ENCODE results near the gene NOX3. TPM values are rescaled to one million over a fixed set of nuclear protein-coding genes. Genes with fewer than 3 reads are reported as not detected.

NOX3 gene
- total and polyA plus RNA-seq, 2 donors (not counting 1 experiment from before 2014, with no cell fraction given) = not detected

DNA sequence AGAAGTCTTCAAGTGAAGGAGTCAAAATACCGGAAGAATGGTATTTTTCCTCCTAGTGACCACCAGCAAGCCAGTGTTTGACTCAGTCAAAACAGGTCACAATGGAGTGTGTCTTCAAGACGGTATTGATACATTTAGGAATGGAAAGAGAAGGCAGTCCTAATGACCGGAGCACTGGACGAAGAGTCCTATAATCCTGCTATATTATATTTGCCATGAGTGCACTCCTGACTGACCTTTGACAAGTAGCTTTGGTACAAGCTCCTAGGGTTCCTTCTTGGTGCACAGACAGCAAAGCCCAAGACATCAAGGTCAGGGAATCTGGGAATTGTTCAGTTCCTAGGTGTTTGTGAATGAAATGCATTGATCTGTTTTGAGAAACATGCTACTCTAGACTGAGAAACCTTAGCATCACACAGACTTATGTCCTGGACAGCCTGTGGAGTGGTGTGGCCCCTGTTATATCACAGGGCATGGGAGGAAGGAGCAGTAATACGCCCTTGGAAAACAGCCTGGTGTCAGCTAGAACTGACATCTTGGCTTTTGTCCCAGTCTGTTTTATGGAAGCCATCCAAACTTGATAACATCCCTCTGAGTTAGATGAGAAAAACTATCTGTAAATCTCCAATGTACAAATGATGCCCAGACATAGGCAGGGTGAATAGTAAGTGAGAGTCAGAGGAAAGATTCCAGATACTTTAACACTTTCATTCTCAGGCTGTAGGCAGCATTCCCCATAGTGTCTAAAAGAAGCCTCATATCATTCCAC, 18.5 kb downstream of the NOX3 start:
- Histone ChIP-seq H3K27me3 (replicated peaks in 1 of 4; ENCODE audit: control extremely low read depth in 1 of 4, control insufficient read depth in 3 of 4, insufficient read depth in 4 of 4, low read length in 3 of 4) (no peaks in the 10 kb centered on the region), H3K9ac (ENCODE audit: low read length) (no peak overlapping the region), H3K9me3 (ENCODE audit: control extremely low read depth in 1 of 3, control insufficient read depth in 2 of 3, insufficient read depth in 1 of 3, low read length in 2 of 3) (no peaks in the 10 kb centered on the region), H3K4me3 (ENCODE audit: control extremely low read depth in 1 of 5, extremely low read depth in 1 of 5, insufficient read depth in 1 of 5, low read depth in 2 of 5, low read length in 4 of 5) (no peak overlapping the region), H3K4me2 (replicated peaks; ENCODE audit: low read depth, low read length, poor library complexity, severe bottlenecking) (no peak overlapping the region), H3K36me3 (replicated peaks in 1 of 2; ENCODE audit: control extremely low read depth in 1 of 2, control insufficient read depth in 1 of 2, extremely low read depth in 1 of 2, insufficient read depth in 2 of 2, low read length in 1 of 2) (no peaks in the 10 kb centered on the region), H3K27ac (ENCODE audit: low read length in 2 of 2) (no peak overlapping the region), H3K4me1 (ENCODE audit: control insufficient read depth in 2 of 2, insufficient read depth in 2 of 2, low read length in 2 of 2) (peaks cover 14 to 16% of the 10 kb centered on the region in 2 donors), H3K79me2 (ENCODE audit: control insufficient read depth, insufficient read depth, low read length) (no peaks in the 10 kb centered on the region), H2AFZ (ENCODE audit: insufficient read depth, low read depth, low read length, poor library complexity, severe bottlenecking) (no peak overlapping the region), H4K20me1 (ENCODE audit: control insufficient read depth, insufficient read depth, low read length, poor library complexity, severe bottlenecking) (no peaks in the 10 kb centered on the region)
- H3K4me1 Mint-ChIP-seq = peaks cover 18% of the 10 kb centered on the region
- TF ChIP-seq, protein P1, sequence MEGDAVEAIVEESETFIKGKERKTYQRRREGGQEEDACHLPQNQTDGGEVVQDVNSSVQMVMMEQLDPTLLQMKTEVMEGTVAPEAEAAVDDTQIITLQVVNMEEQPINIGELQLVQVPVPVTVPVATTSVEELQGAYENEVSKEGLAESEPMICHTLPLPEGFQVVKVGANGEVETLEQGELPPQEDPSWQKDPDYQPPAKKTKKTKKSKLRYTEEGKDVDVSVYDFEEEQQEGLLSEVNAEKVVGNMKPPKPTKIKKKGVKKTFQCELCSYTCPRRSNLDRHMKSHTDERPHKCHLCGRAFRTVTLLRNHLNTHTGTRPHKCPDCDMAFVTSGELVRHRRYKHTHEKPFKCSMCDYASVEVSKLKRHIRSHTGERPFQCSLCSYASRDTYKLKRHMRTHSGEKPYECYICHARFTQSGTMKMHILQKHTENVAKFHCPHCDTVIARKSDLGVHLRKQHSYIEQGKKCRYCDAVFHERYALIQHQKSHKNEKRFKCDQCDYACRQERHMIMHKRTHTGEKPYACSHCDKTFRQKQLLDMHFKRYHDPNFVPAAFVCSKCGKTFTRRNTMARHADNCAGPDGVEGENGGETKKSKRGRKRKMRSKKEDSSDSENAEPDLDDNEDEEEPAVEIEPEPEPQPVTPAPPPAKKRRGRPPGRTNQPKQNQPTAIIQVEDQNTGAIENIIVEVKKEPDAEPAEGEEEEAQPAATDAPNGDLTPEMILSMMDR (IDR thresholded peaks at IDR 0.05) = no peak
- no peak for TF ChIP-seq EZH2 (IDR thresholded peaks at IDR 0.05; ENCODE audit: borderline replicate concordance, insufficient read depth, low read depth, low read length, poor library complexity, severe bottlenecking)
- no peak overlapping the region for H3K27ac Mint-ChIP-seq
- DNase-seq = no peak
- 100% methylated on average over 1 of the region's 5 CpGs for WGBS (ENCODE audit: insufficient coverage)
- POLR2A ChIA-PET = no interaction called here
- ATAC-seq (ENCODE audit: low read depth) = no peak
- intact Hi-C loops (cut with micrococcal nuclease) = no loop called here
- H3K9me3 Mint-ChIP-seq (ENCODE audit: insufficient read depth) = no peaks in the 10 kb centered on the region
- CTCF ChIA-PET = interaction anchor here (1.5 kb wide), 1 partner anchor 13 kb away, joined by 3 read pairs; no protein-coding TSS in a partner anchor
- H3K4me3 Mint-ChIP-seq = no peak overlapping the region
- H3K27me3 Mint-ChIP-seq = no peaks in the 10 kb centered on the region

DNA sequence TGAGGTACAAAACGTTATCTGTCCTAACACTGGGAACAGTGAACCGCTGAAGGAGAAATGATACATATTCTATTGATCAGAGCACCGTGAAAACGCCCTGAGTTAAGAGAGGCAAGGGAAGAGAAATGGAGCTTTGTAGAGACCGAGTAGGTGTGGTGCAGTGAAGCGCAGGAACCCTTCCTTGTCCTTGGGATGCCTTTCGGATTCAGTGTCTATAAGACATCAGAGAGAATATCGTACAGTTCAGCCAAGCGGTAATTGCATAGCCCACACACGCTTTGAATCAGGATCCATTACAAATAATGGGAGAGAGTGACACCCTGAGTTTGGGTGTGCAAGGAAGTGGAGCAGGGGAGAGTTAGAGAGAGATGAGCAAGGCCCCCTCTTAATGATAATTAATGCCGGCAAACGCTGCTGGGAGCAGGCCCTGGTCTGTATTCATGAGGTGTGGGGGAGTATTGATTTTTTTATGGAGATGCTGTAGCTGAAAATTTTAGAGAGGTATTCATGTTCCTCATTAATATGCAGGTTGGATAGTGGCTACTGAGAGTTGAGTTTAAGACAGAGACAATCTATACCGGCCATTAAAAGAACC, 20.7 kb downstream of the NOX3 start:
- H3K4me2 ChIP-seq (replicated peaks; ENCODE audit: low read depth, low read length, poor library complexity, severe bottlenecking) = no peak overlapping the region
- TF ChIP-seq EZH2 (IDR thresholded peaks at IDR 0.05; ENCODE audit: borderline replicate concordance, insufficient read depth, low read depth, low read length, poor library complexity, severe bottlenecking) = no peak
- TF ChIP-seq, protein P1 (IDR thresholded peaks at IDR 0.05) = no peak

More for the DNA sequence above, 20.7 kb downstream of the NOX3 start:
- no peak overlapping the region for H3K4me3 Mint-ChIP-seq
- intact Hi-C loops (cut with micrococcal nuclease) = no loop called here
- Histone ChIP-seq H3K9ac (ENCODE audit: low read length) (no peak overlapping the region), H4K20me1 (ENCODE audit: control insufficient read depth, insufficient read depth, low read length, poor library complexity, severe bottlenecking) (no peaks in the 10 kb centered on the region), H3K27me3 (replicated peaks in 1 of 4; ENCODE audit: control extremely low read depth in 1 of 4, control insufficient read depth in 3 of 4, insufficient read depth in 4 of 4, low read length in 3 of 4) (no peaks in the 10 kb centered on the region), H3K4me1 (ENCODE audit: control insufficient read depth in 2 of 2, insufficient read depth in 2 of 2, low read length in 2 of 2) (peaks cover 11 to 13% of the 10 kb centered on the region in 2 donors), H3K27ac (ENCODE audit: low read length in 2 of 2) (no peak overlapping the region), H3K79me2 (ENCODE audit: control insufficient read depth, insufficient read depth, low read length) (no peaks in the 10 kb centered on the region), H3K4me3 (ENCODE audit: control extremely low read depth in 1 of 5, extremely low read depth in 1 of 5, insufficient read depth in 1 of 5, low read depth in 2 of 5, low read length in 4 of 5) (no peak overlapping the region), H2AFZ (ENCODE audit: insufficient read depth, low read depth, low read length, poor library complexity, severe bottlenecking) (no peak overlapping the region), H3K9me3 (ENCODE audit: control extremely low read depth in 1 of 3, control insufficient read depth in 2 of 3, insufficient read depth in 1 of 3, low read length in 2 of 3) (no peaks in the 10 kb centered on the region), H3K36me3 (replicated peaks in 1 of 2; ENCODE audit: control extremely low read depth in 1 of 2, control insufficient read depth in 1 of 2, extremely low read depth in 1 of 2, insufficient read depth in 2 of 2, low read length in 1 of 2) (no peaks in the 10 kb centered on the region)
- H3K27ac Mint-ChIP-seq = no peak overlapping the region
- no peak for DNase-seq
- no peaks in the 10 kb centered on the region for H3K27me3 Mint-ChIP-seq
- WGBS (ENCODE audit: insufficient coverage) = 96% methylated on average over 11 of the region's 13 CpGs
- H3K4me1 Mint-ChIP-seq = peaks cover 14% of the 10 kb centered on the region
- H3K9me3 Mint-ChIP-seq (ENCODE audit: insufficient read depth) = no peaks in the 10 kb centered on the region
- ChIA-PET CTCF (no interaction called here), POLR2A (no interaction called here)
- ATAC-seq (ENCODE audit: low read depth) = no peak

All from B cell (primary cell).